HCT116 (cell line): ENCODE data around the gene C16orf78. TPM values are rescaled to one million over a fixed set of nuclear protein-coding genes. Genes with fewer than 3 reads are reported as not detected.

ENCODE experiments used
- ATAC-seq: fragments of 200-7000 bp; cut with Tn5 transposase; 2 replicates; pipeline ENCODE4 v1.9.1; 2020; ENCODE audit warnings: mild to moderate bottlenecking, moderate library complexity
- BruUV-seq: library from RNA; stranded (reverse); fragments of 400-500 nt; replicated peaks from 2 replicates; lab custom pipeline; 2021; lab: Mats Ljungman, UMichigan
- CTCF ChIA-PET: fragments of 300-600 bp; sonication (Branson Sonifier 250); formaldehyde crosslinking; loops from one replicate; lab custom pipeline; 2021; ENCODE audit warnings: antibody characterized with exemption; lab: Charles Lee
- POLR2A ChIA-PET: fragments of 300-600, 350-600 bp; sonication (Branson Sonifier 250); formaldehyde crosslinking; loops from one replicate; lab custom pipeline; 2021; ENCODE audit warnings: antibody characterized with exemption; lab: Charles Lee
- RAD21 ChIA-PET, 2 experiments: fragments of 300-600 bp; sonication (Branson Sonifier 250); formaldehyde crosslinking; loops; one replicate each; lab custom pipeline; 2023; ENCODE audit warnings: low total read pairs in 2 of 2; ENCODE audit not compliant: uncharacterized antibody in 2 of 2, unreplicated experiment in 2 of 2, low non-redundant PET in 1 of 2; lab: Charles Lee
- DNase-seq: peaks from one replicate; pipeline ENCODE4 v3.0.0-alpha.2; 2010; ENCODE audit warnings: low read depth, low spot score
- H2AFZ ChIP-seq: fragments of 200-600 bp; shearing (Covaris generic), sonication (generic); 2 replicates; pipeline ENCODE4 v1.6.1; 2017; ENCODE audit warnings: low read depth, mixed run types, mixed read lengths, antibody characterized with exemption, low read length; ENCODE audit not compliant: poor library complexity, severe bottlenecking
- H3K27ac ChIP-seq: 2 replicates; pipeline ENCODE4 v1.5.1; 2012; ENCODE audit warnings: low read depth, low read length
- H3K27me3 ChIP-seq: fragments of 200-600 bp; sonication (generic); 2 replicates; pipeline ENCODE4 v1.6.1; 2016; ENCODE audit warnings: mixed run types, low read length, mixed read lengths; ENCODE audit not compliant: insufficient read depth
- H3K36me3 ChIP-seq, 2 experiments: fragments of 200-500 bp in 1 of 2; fragments of 200-600 bp in 1 of 2; sonication (Bioruptor generic) in 1 of 2; sonication (generic) in 1 of 2; 2 replicates each; pipeline versions ENCODE4 v1.5.1 to v1.6.1; 2014 to 2016; ENCODE audit warnings: low read length in 2 of 2, inconsistent platforms in 1 of 2, mixed read lengths in 1 of 2, mixed run types in 1 of 2; ENCODE audit not compliant: insufficient read depth in 2 of 2, control insufficient read depth in 1 of 2
- H3K4me1 ChIP-seq, 2 experiments: fragments of 200-600 bp in 1 of 2; sonication (generic) in 1 of 2; 2 replicates each; pipeline versions ENCODE4 v1.5.1 to v1.6.1; 2012 to 2017; ENCODE audit warnings: low read length in 2 of 2, inconsistent platforms in 1 of 2, mild to moderate bottlenecking in 1 of 2, mixed read lengths in 1 of 2, mixed run types in 1 of 2, moderate library complexity in 1 of 2; ENCODE audit not compliant: insufficient read depth in 2 of 2, control insufficient read depth in 1 of 2
- H3K4me2 ChIP-seq: fragments of 200-600 bp; sonication (generic); 2 replicates; pipeline ENCODE4 v1.6.1; 2017; ENCODE audit warnings: mixed run types, low read length, mixed read lengths
- H3K4me3 ChIP-seq, 2 experiments: fragments of 200-600 bp in 1 of 2; sonication (generic) in 1 of 2; replicated peaks in 1 of 2; 2 replicates each; pipeline ENCODE4 v1.5.1; 2011 to 2016; ENCODE audit warnings: low read length in 2 of 2, control low read depth in 1 of 2, low read depth in 1 of 2, mild to moderate bottlenecking in 1 of 2, mixed read lengths in 1 of 2, mixed run types in 1 of 2
- H3K79me2 ChIP-seq: fragments of 200-600 bp; sonication (generic); 2 replicates; pipeline ENCODE4 v1.6.1; 2017; ENCODE audit warnings: mild to moderate bottlenecking, mixed run types, low read length, moderate library complexity, mixed read lengths; ENCODE audit not compliant: insufficient read depth
- H3K9ac ChIP-seq: fragments of 200-600 bp; sonication (generic); 2 replicates; pipeline ENCODE4 v1.6.1; 2016; ENCODE audit warnings: low read length, mixed read lengths
- H3K9me2 ChIP-seq: fragments of 200-600 bp; sonication (generic), shearing (Covaris generic); 2 replicates; pipeline ENCODE4 v1.6.1; 2017; ENCODE audit warnings: mixed run types, mild to moderate bottlenecking, moderate library complexity; ENCODE audit not compliant: insufficient read depth
- H3K9me3 ChIP-seq, 2 experiments: fragments of 200-500 bp in 1 of 2; fragments of 200-600 bp in 1 of 2; sonication (Bioruptor generic) in 1 of 2; sonication (generic) in 1 of 2; 2 replicates each; pipeline ENCODE4 v1.6.1; 2014 to 2017; ENCODE audit warnings: low read length in 2 of 2, mixed read lengths in 2 of 2, inconsistent platforms in 1 of 2, low read depth in 1 of 2, mild to moderate bottlenecking in 1 of 2, mixed run types in 1 of 2, moderate library complexity in 1 of 2; ENCODE audit not compliant: control insufficient read depth in 1 of 2, insufficient read depth in 1 of 2
- H4K20me1 ChIP-seq: fragments of 200-600 bp; sonication (generic), shearing (Covaris generic); 2 replicates; pipeline ENCODE4 v1.6.1; 2017; ENCODE audit warnings: mixed run types, mild to moderate bottlenecking, moderate library complexity; ENCODE audit not compliant: insufficient read depth
- CBX3 ChIP-seq: IDR thresholded peaks from 2 replicates; pipeline ENCODE4 v1.6.1; 2012; ENCODE audit warnings: low read depth
- CEBPB ChIP-seq: IDR thresholded peaks from 2 replicates; pipeline ENCODE4 v1.6.1; 2012; ENCODE audit warnings: low read depth
- EGR1 ChIP-seq: IDR thresholded peaks from 2 replicates; pipeline ENCODE4 v1.6.1; 2012; ENCODE audit warnings: low read depth
- ELF1 ChIP-seq: IDR thresholded peaks from 2 replicates; pipeline ENCODE4 v1.6.1; 2012; ENCODE audit warnings: low read depth, borderline replicate concordance
- EZH2 ChIP-seq: fragments of 200-600 bp; sonication (generic); IDR thresholded peaks from 2 replicates; pipeline ENCODE4 v1.6.1; 2017; ENCODE audit warnings: antibody characterized with exemption, mixed run types
- EZH2phosphoT487 ChIP-seq: fragments of 200-600 bp; IDR thresholded peaks from 2 replicates; pipeline ENCODE4 v1.6.1; 2018; ENCODE audit warnings: antibody characterized with exemption, borderline replicate concordance
- FOSL1 ChIP-seq: IDR thresholded peaks from 2 replicates; pipeline ENCODE4 v1.6.1; 2012; ENCODE audit warnings: low read depth
- JUND ChIP-seq: IDR thresholded peaks from 2 replicates; pipeline ENCODE4 v1.6.1; 2012
- POLR2A ChIP-seq: IDR thresholded peaks from 2 replicates; pipeline ENCODE4 v1.7.0; 2011; ENCODE audit warnings: borderline replicate concordance; ENCODE audit not compliant: insufficient read depth, insufficient read length; ENCODE audit errors: extremely low read depth
- POLR2AphosphoS5 ChIP-seq: IDR thresholded peaks from 2 replicates; pipeline ENCODE4 v1.6.1; 2011; ENCODE audit warnings: mild to moderate bottlenecking, low read depth, low read length, moderate library complexity
- RAD21 ChIP-seq: IDR thresholded peaks from 2 replicates; pipeline ENCODE4 v1.6.1; 2012; ENCODE audit warnings: low read depth, mild to moderate bottlenecking
- SIN3A ChIP-seq: IDR thresholded peaks from 2 replicates; pipeline ENCODE4 v1.6.1; 2012; ENCODE audit warnings: low read depth
- SP1 ChIP-seq: IDR thresholded peaks from 2 replicates; pipeline ENCODE4 v1.6.1; 2012; ENCODE audit warnings: low read depth
- SRF ChIP-seq: IDR thresholded peaks from 2 replicates; pipeline ENCODE4 v1.6.1; 2012; ENCODE audit warnings: low read depth
- TCF7L2 ChIP-seq: IDR thresholded peaks from 2 replicates; pipeline ENCODE4 v1.7.0; 2011; ENCODE audit warnings: borderline replicate concordance, inconsistent platforms; ENCODE audit not compliant: insufficient read depth, insufficient read length; ENCODE audit errors: extremely low read depth
- YY1 ChIP-seq: IDR thresholded peaks from 2 replicates; pipeline ENCODE4 v1.6.1; 2011; ENCODE audit warnings: low read length, low read depth, moderate library complexity, mild to moderate bottlenecking; ENCODE audit not compliant: insufficient replicate concordance; ENCODE audit errors: extremely low read depth
- ZFX ChIP-seq: fragments of 450-650 bp; IDR thresholded peaks from 2 replicates; pipeline ENCODE4 v1.6.1; 2017
- ZNF274 ChIP-seq: fragments of 200-500 bp; sonication (Bioruptor generic); IDR thresholded peaks from 2 replicates; pipeline ENCODE4 v1.6.1; 2014; ENCODE audit warnings: mild to moderate bottlenecking, low read depth, low read length, inconsistent platforms
- intact Hi-C: fragments of 100-400 bp; cut with micrococcal nuclease; formaldehyde crosslinking; loops from 2 replicates; pipeline ENCODE4 v1.10.0; 2022
- total RNA-seq: library from RNA; stranded (reverse); gene quantifications from one replicate; pipeline ENCODE4 v1.2.1, GENCODE V29; 2021; ENCODE audit not compliant: unreplicated experiment
- TF ChIP-seq, protein P1 (sequence below): IDR thresholded peaks from 2 replicates; pipeline ENCODE4 v1.6.1; 2012
- TF ChIP-seq, protein P2 (sequence below): IDR thresholded peaks from 2 replicates; pipeline ENCODE4 v1.6.1; 2012; ENCODE audit warnings: low read depth

The C16orf78 gene
- total RNA-seq, 1 experiment from 2014 or later, result not detected

DNA sequence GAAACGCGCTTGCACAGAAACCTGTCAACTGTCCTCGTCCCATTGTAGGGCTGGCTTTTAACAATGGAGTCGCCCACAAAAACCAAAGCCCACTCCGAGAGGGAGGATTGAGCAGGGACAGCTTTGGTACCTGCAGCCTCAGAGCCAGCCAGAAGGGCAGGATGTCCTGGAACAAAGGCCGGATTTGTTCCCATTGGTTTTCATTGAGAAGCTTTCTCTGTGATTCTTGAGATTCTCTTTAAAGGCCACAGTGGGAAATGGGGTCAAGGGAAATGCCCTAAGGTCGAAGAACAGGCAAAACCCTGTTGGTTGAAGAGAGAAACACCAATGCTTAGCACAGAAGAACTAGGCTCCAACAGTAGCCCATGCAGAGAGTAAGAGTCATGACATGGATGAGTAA lies 65.4 kb downstream of the C16orf78 start:
- no peak overlapping the region for H3K4me2 ChIP-seq
- no peaks in the 10 kb centered on the region for H3K36me3 ChIP-seq
- RAD21 ChIA-PET, result no interaction called here
- H3K79me2 ChIP-seq, result no peaks in the 10 kb centered on the region
- no peaks in the 10 kb centered on the region for H3K9me3 ChIP-seq
- TF ChIP-seq TCF7L2 (no peak), FOSL1 (no peak), YY1 (no peak), SP1 (no peak), CEBPB (no peak), POLR2AphosphoS5 (no peak)
- intact Hi-C loops, result no loop called here
- H2AFZ ChIP-seq, result no peak overlapping the region
- no peaks in the 10 kb centered on the region for H3K9me2 ChIP-seq
- no TSS peak for BruUV-seq
- H4K20me1 ChIP-seq, result no peaks in the 10 kb centered on the region
- DNase-seq, result no peak
- peaks cover 45% of the 10 kb centered on the region for H3K27me3 ChIP-seq
- no peak overlapping the region for H3K27ac ChIP-seq
- no peak overlapping the region for H3K9ac ChIP-seq
- no peaks in the 10 kb centered on the region for H3K4me1 ChIP-seq
- no peak for ATAC-seq
- H3K4me3 ChIP-seq, result no peak overlapping the region
- CTCF ChIA-PET, result no interaction called here
- POLR2A ChIA-PET, result no interaction called here

DNA sequence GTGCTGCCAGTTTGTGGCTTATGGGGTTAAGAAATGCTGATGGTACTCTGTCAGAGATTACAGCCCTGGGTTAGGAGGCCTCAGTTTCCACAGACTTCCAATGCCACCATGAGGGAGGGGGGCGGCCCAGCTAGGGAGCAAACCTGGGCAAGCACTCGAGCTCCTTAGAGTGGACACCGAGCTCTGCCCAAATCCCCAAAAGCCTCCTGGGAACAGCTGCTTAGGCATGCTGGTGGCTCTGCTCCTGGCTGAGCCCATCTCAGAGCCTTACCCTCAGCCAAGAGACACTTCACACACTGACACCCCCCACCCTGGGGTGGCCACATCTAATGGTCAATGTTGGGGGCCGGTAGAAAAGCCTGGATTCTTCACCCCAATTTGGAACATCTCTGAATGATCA lies 66.1 kb downstream of the C16orf78 start:
- BruUV-seq, result no TSS peak
- ATAC-seq, result no peak
- TF ChIP-seq EZH2phosphoT487 (no peak), SRF (no peak), EGR1 (no peak), CEBPB (no peak), ZFX (no peak), EZH2 (no peak), ZNF274 (no peak), TCF7L2 (no peak), RAD21 (no peak), CBX3 (no peak), ELF1 (no peak), YY1 (no peak), JUND (no peak), POLR2A (no peak), SIN3A (no peak)
- TF ChIP-seq, protein P1, sequence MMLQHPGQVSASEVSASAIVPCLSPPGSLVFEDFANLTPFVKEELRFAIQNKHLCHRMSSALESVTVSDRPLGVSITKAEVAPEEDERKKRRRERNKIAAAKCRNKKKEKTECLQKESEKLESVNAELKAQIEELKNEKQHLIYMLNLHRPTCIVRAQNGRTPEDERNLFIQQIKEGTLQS, result no peak
- TF ChIP-seq, protein P2, sequence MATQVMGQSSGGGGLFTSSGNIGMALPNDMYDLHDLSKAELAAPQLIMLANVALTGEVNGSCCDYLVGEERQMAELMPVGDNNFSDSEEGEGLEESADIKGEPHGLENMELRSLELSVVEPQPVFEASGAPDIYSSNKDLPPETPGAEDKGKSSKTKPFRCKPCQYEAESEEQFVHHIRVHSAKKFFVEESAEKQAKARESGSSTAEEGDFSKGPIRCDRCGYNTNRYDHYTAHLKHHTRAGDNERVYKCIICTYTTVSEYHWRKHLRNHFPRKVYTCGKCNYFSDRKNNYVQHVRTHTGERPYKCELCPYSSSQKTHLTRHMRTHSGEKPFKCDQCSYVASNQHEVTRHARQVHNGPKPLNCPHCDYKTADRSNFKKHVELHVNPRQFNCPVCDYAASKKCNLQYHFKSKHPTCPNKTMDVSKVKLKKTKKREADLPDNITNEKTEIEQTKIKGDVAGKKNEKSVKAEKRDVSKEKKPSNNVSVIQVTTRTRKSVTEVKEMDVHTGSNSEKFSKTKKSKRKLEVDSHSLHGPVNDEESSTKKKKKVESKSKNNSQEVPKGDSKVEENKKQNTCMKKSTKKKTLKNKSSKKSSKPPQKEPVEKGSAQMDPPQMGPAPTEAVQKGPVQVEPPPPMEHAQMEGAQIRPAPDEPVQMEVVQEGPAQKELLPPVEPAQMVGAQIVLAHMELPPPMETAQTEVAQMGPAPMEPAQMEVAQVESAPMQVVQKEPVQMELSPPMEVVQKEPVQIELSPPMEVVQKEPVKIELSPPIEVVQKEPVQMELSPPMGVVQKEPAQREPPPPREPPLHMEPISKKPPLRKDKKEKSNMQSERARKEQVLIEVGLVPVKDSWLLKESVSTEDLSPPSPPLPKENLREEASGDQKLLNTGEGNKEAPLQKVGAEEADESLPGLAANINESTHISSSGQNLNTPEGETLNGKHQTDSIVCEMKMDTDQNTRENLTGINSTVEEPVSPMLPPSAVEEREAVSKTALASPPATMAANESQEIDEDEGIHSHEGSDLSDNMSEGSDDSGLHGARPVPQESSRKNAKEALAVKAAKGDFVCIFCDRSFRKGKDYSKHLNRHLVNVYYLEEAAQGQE, result no peak

More for the DNA sequence above, 66.1 kb downstream of the C16orf78 start:
- H3K27me3 ChIP-seq, result peaks cover 51% of the 10 kb centered on the region
- no peaks in the 10 kb centered on the region for H3K36me3 ChIP-seq
- RAD21 ChIA-PET, result no interaction called here
- no peaks in the 10 kb centered on the region for H3K4me1 ChIP-seq
- intact Hi-C loops, result no loop called here
- H3K4me3 ChIP-seq, result no peak overlapping the region
- POLR2A ChIA-PET, result interaction anchor here (0.6 kb wide), 1 partner anchor 113 kb away, joined by 3 read pairs; no protein-coding TSS in a partner anchor
- CTCF ChIA-PET, result no interaction called here
- DNase-seq, result no peak
- H3K4me2 ChIP-seq, result no peak overlapping the region
- no peaks in the 10 kb centered on the region for H3K9me2 ChIP-seq
- no peak overlapping the region for H3K9ac ChIP-seq
- H4K20me1 ChIP-seq, result no peaks in the 10 kb centered on the region
- H3K27ac ChIP-seq, result no peak overlapping the region
- no peaks in the 10 kb centered on the region for H3K79me2 ChIP-seq
- no peaks in the 10 kb centered on the region for H3K9me3 ChIP-seq
- H2AFZ ChIP-seq, result no peak overlapping the region
